Left lung (tissue), 10 donors: Measurements from ENCODE around the gene PSMB7. TPM values are rescaled to one million over a fixed set of nuclear protein-coding genes. Genes with fewer than 3 reads are reported as not detected.

ENCODE experiments used
- ATAC-seq: fragments of 200-7000 bp; cut with Tn5 transposase; one replicate; pipeline ENCODE4 v1.9.1; 2020; ENCODE audit warnings: moderate library complexity
- DNase-seq, 4 donors: peaks; one replicate each; pipeline ENCODE4 v3.0.0-alpha.2; 2013 to 2020
- H3K27ac ChIP-seq, 2 donors: fragments of 200-600 bp; sonication (generic) in 1 of 2; one replicate each; pipeline versions ENCODE4 v1.5.0 to v1.8.0; 2020 to 2021
- H3K27me3 ChIP-seq, 2 donors: fragments of 200-600 bp; sonication (generic) in 1 of 2; one replicate each; pipeline versions ENCODE4 v1.5.0 to v1.8.0; 2020 to 2021
- H3K36me3 ChIP-seq, 2 donors: fragments of 200-600 bp; sonication (generic) in 1 of 2; one replicate each; pipeline versions ENCODE4 v1.5.0 to v1.8.0; 2020 to 2021
- H3K4me1 ChIP-seq, 2 donors: fragments of 200-600 bp; one replicate each; pipeline ENCODE4 v1.8.0; 2021
- H3K4me3 ChIP-seq, 2 donors: fragments of 200-600 bp; sonication (generic) in 1 of 2; one replicate each; pipeline versions ENCODE4 v1.5.0 to v1.8.0; 2020 to 2021; ENCODE audit warnings: mild to moderate bottlenecking in 1 of 2
- H3K9me3 ChIP-seq, 2 donors: fragments of 200-600 bp; sonication (generic) in 1 of 2; one replicate each; pipeline versions ENCODE4 v1.5.0 to v1.8.0; 2020 to 2021
- CTCF ChIP-seq, 2 donors: fragments of 200-600 bp; sonication (generic) in 1 of 2; IDR thresholded peaks; one replicate each; pipeline versions ENCODE4 v1.5.0 to v1.8.0; 2021; ENCODE audit warnings: antibody characterized with exemption in 2 of 2
- intact Hi-C, 2 donors: fragments of 100-400 bp; cut with DNase I; formaldehyde crosslinking; loops; one replicate each; pipeline versions ENCODE4 v1.11.2 to v1.14.2; 2022
- polyA plus RNA-seq, 6 donors: library from polyadenylated mRNA; unstranded; fragments of 120-200 nt; gene quantifications; one replicate each; pipeline ENCODE4 v1.2.1, GENCODE V29; 2013; ENCODE audit not compliant: insufficient read length in 6 of 6
- total RNA-seq, 2 donors: library from RNA; stranded (reverse); fragmentation: NEBNext Ultra II Directional; extraction: Animal tissue kit (Norgen Biotek cat#: 25700); gene quantifications; one replicate each; pipeline ENCODE4 v1.2.1, GENCODE V29; 2021
- donor health status: DM: no; HTN: yes; CAD: no.
- donor health status: DM: no; HTN: no; CAD: no.

The PSMB7 gene
- total and polyA plus RNA-seq, 8 donors: 86.3 to 220 (median 203) TPM

GRCh38 chr9:124385623-124386022 lies 29.6 kb downstream of the PSMB7 start:
- Histone ChIP-seq H3K27me3 (no peaks in the 10 kb centered on the region), H3K4me3 (no peak overlapping the region), H3K36me3 (peaks cover 0 to 16% of the 10 kb centered on the region in 2 donors), H3K9me3 (no peaks in the 10 kb centered on the region), H3K27ac (no peak overlapping the region), H3K4me1 (peaks cover 4 to 63% of the 10 kb centered on the region in 2 donors)
- intact Hi-C loops: loop anchor here in 1 of 2 donors (10.0 kb wide), 1 partner anchor 261 kb away; no protein-coding TSS in a partner anchor
- ATAC-seq: no peak
- DNase-seq: no peak
- no peak for TF ChIP-seq CTCF (IDR thresholded peaks at IDR 0.05)

- H3K9me3 ChIP-seq: no peaks in the 10 kb centered on the region
- H3K27me3 ChIP-seq: no peaks in the 10 kb centered on the region
- no peak overlapping the region for H3K27ac ChIP-seq
- H3K36me3 ChIP-seq: peaks cover 0 to 23% of the 10 kb centered on the region in 2 donors
- DNase-seq: no peak
- peaks cover 3 to 61% of the 10 kb centered on the region in 2 donors for H3K4me1 ChIP-seq
- no peak overlapping the region for H3K4me3 ChIP-seq
- intact Hi-C loops: loop anchor here in 1 of 2 donors (10.0 kb wide), 1 partner anchor 260 kb away; no protein-coding TSS in a partner anchor
- TF ChIP-seq CTCF (IDR thresholded peaks at IDR 0.05): no peak
- no peak for ATAC-seq
Observed at GRCh38 chr9:124384846-124385245, 30.4 kb downstream of the PSMB7 start.

GRCh38 chr9:124384210-124384609 lies 31.0 kb downstream of the PSMB7 start:
- no peaks in the 10 kb centered on the region for H3K9me3 ChIP-seq
- intact Hi-C loops: loop anchor here in 1 of 2 donors (10.0 kb wide), 1 partner anchor 259 kb away; no protein-coding TSS in a partner anchor
- DNase-seq: no peak
- H3K4me1 ChIP-seq: peaks cover 3 to 62% of the 10 kb centered on the region in 2 donors
- H3K36me3 ChIP-seq: peaks cover 0 to 26% of the 10 kb centered on the region in 2 donors
- no peak for TF ChIP-seq CTCF (IDR thresholded peaks at IDR 0.05)
- ATAC-seq: no peak
- H3K27me3 ChIP-seq: no peaks in the 10 kb centered on the region
- no peak overlapping the region for H3K4me3 ChIP-seq
- H3K27ac ChIP-seq: no peak overlapping the region

GRCh38 chr9:124381170-124381945 lies 33.9 kb downstream of the PSMB7 start:
- H3K36me3 ChIP-seq: peaks cover 0 to 26% of the 10 kb centered on the region in 2 donors
- intact Hi-C loops: loop anchor here in 1 of 2 donors (10.0 kb wide), 1 partner anchor 257 kb away; no protein-coding TSS in a partner anchor
- DNase-seq: no peak
- peak; percentile 21 for ATAC-seq
- H3K4me3 ChIP-seq: no peak overlapping the region
- H3K9me3 ChIP-seq: no peaks in the 10 kb centered on the region
- no peak for TF ChIP-seq CTCF (IDR thresholded peaks at IDR 0.05)
- H3K4me1 ChIP-seq: peaks cover 3 to 44% of the 10 kb centered on the region in 2 donors
- H3K27ac ChIP-seq: peak overlapping the region in 1 of 2 donors; percentile 66
- no peaks in the 10 kb centered on the region for H3K27me3 ChIP-seq
